ENCODE measurements around the gene NFKB2.

Gene NFKB2

GRCh38 chr10:102409604-102410428 is 14.3 kb downstream of the NFKB2 start:
- no peak for DNase-seq

- DNase-seq: peak; percentile 69
Observed at GRCh38 chr10:102410429-102411073, 15.0 kb downstream of the NFKB2 start.

GRCh38 chr10:102411341-102412255 is 16.1 kb downstream of the NFKB2 start:
- DNase-seq: no peak

GRCh38 chr10:102412293-102412692 is 16.8 kb downstream of the NFKB2 start:
- DNase-seq: no peak

- DNase-seq: no peak
Observed at GRCh38 chr10:102413053-102413705, 17.7 kb downstream of the NFKB2 start.

- no peak for DNase-seq
Observed at GRCh38 chr10:102413806-102414561, 18.5 kb downstream of the NFKB2 start.

- DNase-seq: no peak
Observed at GRCh38 chr10:102414749-102415148, 19.2 kb downstream of the NFKB2 start.

GRCh38 chr10:102416283-102416682 is 20.8 kb downstream of the NFKB2 start:
- no peak for DNase-seq

GRCh38 chr10:102416695-102417094 is 21.2 kb downstream of the NFKB2 start:
- DNase-seq: no peak

- DNase-seq: no peak
Observed at GRCh38 chr10:102418622-102419268, 23.2 kb downstream of the NFKB2 start, which contains the start of gene PSD. Gene PSD (minus strand): TSS chr10:102418785. CDS start chr10:102417038, 1,747 bp downstream.

GRCh38 chr10:102419269-102420180 is 24.0 kb downstream of the NFKB2 start:
- peak; percentile 53 for DNase-seq

- no peak for DNase-seq
Observed at GRCh38 chr10:102420181-102420713, 24.7 kb downstream of the NFKB2 start.

- peak; percentile 92 for DNase-seq
Observed at GRCh38 chr10:102420714-102421506, 25.4 kb downstream of the NFKB2 start, which contains the start of gene FBXL15. Gene FBXL15 (plus strand): TSS chr10:102420836. CDS start chr10:102421130, 294 bp downstream.

- no peak for DNase-seq
Observed at GRCh38 chr10:102421507-102421756, 25.9 kb downstream of the NFKB2 start.

GRCh38 chr10:102421757-102422512 is 26.4 kb downstream of the NFKB2 start:
- no peak for DNase-seq

- no peak for DNase-seq
Observed at GRCh38 chr10:102422545-102423129, 27.1 kb downstream of the NFKB2 start.

GRCh38 chr10:102423372-102423968 is 28.0 kb downstream of the NFKB2 start:
- DNase-seq: no peak

GRCh38 chr10:102424145-102424544 is 28.6 kb downstream of the NFKB2 start:
- no peak for DNase-seq
